Fibroblast of peridontal ligament (primary cell): ENCODE results near the gene TPSG1.
"Not testable (repeated sequence)": the region's sequence is repeated elsewhere in the genome, so short reads cannot be mapped to it uniquely, and the experiment has no call there.

Experiments used
- DNase-seq: peaks from one replicate; pipeline ENCODE4 v3.0.0-alpha.2; 2010; ENCODE audit errors: extremely low read depth

TPSG1 gene

GRCh38 chr16:1256874-1257322 lies 31.8 kb upstream of the TPSG1 start:
- DNase-seq, result no peak

- not testable (repeated sequence) for DNase-seq
Observed at GRCh38 chr16:1256296-1256873, 31.3 kb upstream of the TPSG1 start.

GRCh38 chr16:1255276-1256122 lies 30.4 kb upstream of the TPSG1 start, which contains the start of gene TPSD1:
TPSD1 (plus strand) TSS chr16:1256069; CDS start chr16:1256281, 212 bp downstream.
- not testable (repeated sequence) for DNase-seq

GRCh38 chr16:1254821-1255220 lies 29.8 kb upstream of the TPSG1 start:
- not testable (repeated sequence) for DNase-seq

- not testable (repeated sequence) for DNase-seq
Observed at GRCh38 chr16:1253701-1254364, 28.8 kb upstream of the TPSG1 start.

GRCh38 chr16:1249031-1249755 lies 24.1 kb upstream of the TPSG1 start:
- DNase-seq, result not testable (repeated sequence)

GRCh38 chr16:1247903-1248537 lies 23.0 kb upstream of the TPSG1 start:
- DNase-seq, result not testable (repeated sequence)

GRCh38 chr16:1245452-1246020 lies 20.5 kb upstream of the TPSG1 start:
- no peak for DNase-seq

GRCh38 chr16:1244881-1245280 lies 19.8 kb upstream of the TPSG1 start:
- DNase-seq, result no peak

GRCh38 chr16:1243907-1244850 lies 19.1 kb upstream of the TPSG1 start:
- DNase-seq, result not testable (repeated sequence)

GRCh38 chr16:1243363-1243762 lies 18.3 kb upstream of the TPSG1 start:
- not testable (repeated sequence) for DNase-seq

GRCh38 chr16:1241081-1241480 lies 16.0 kb upstream of the TPSG1 start:
- not testable (repeated sequence) for DNase-seq

- DNase-seq, result not testable (repeated sequence)
Observed at GRCh38 chr16:1240436-1240835, 15.4 kb upstream of the TPSG1 start, which contains the start of gene TPSAB1. TPSAB1 (plus strand) TSS chr16:1240705; CDS start chr16:1240939, 234 bp downstream.

- not testable (repeated sequence) for DNase-seq
Observed at GRCh38 chr16:1239575-1239974, 14.5 kb upstream of the TPSG1 start.

- not testable (repeated sequence) for DNase-seq
Observed at GRCh38 chr16:1238909-1239308, 13.8 kb upstream of the TPSG1 start.

- no peak for DNase-seq
Observed at GRCh38 chr16:1237990-1238389, 12.9 kb upstream of the TPSG1 start.

- not testable (repeated sequence) for DNase-seq
Observed at GRCh38 chr16:1236659-1237058, 11.6 kb upstream of the TPSG1 start.

- not testable (repeated sequence) for DNase-seq
Observed at GRCh38 chr16:1232049-1232748, 7.1 kb upstream of the TPSG1 start.

- not testable (repeated sequence) for DNase-seq
Observed at GRCh38 chr16:1231301-1231700, 6.2 kb upstream of the TPSG1 start.
